H1 (cell line): ENCODE measurements around the gene APOL3. TPM values are rescaled to one million over a fixed set of nuclear protein-coding genes. Genes with fewer than 3 reads are reported as not detected.

Experiments
- ASH2L ChIP-seq: fragments of 200-600, 300-600 bp; sonication (generic); IDR thresholded peaks from one replicate; pipeline ENCODE4 v1.7.1; 2017; ENCODE audit warnings: low read length
- CBX8 ChIP-seq: fragments of 300-800, 300-1000 bp; sonication (generic); IDR thresholded peaks from 2 replicates; pipeline ENCODE4 v1.7.1; 2016; ENCODE audit warnings: low read depth, low read length, borderline replicate concordance
- FOSL1 ChIP-seq: IDR thresholded peaks from 2 replicates; pipeline ENCODE4 v1.6.1; 2011; ENCODE audit warnings: mild to moderate bottlenecking, low read depth, low read length, moderate library complexity; ENCODE audit not compliant: insufficient read depth
- GABPA ChIP-seq: IDR thresholded peaks from 2 replicates; pipeline ENCODE4 v1.6.1; 2011; ENCODE audit warnings: mild to moderate bottlenecking, low read length, moderate library complexity, borderline replicate concordance; ENCODE audit not compliant: insufficient read depth
- GTF2F1 ChIP-seq: IDR thresholded peaks from 2 replicates; pipeline ENCODE4 v1.6.1; 2012; ENCODE audit warnings: low read depth, low read length, improper control_type of control experiment, borderline replicate concordance
- POLR2A ChIP-seq, 2 experiments: IDR thresholded peaks; 1 replicate in 1 of 2; 2 replicates in 1 of 2; pipeline ENCODE4 v1.6.1; 2011; ENCODE audit warnings: low read depth in 2 of 2, low read length in 2 of 2, mild to moderate bottlenecking in 2 of 2; ENCODE audit errors: control extremely low read depth in 1 of 2
- SIN3A ChIP-seq, 2 experiments: IDR thresholded peaks in 1 of 2; conservative IDR thresholded peaks in 1 of 2; 2 replicates each; pipeline ENCODE4 v1.6.1; 2011 to 2012; ENCODE audit warnings: low read length in 2 of 2, improper control_type of control experiment in 1 of 2, low read depth in 1 of 2, mild to moderate bottlenecking in 1 of 2
- TAF1 ChIP-seq: IDR thresholded peaks from 2 replicates; pipeline ENCODE4 v1.6.1; 2011; ENCODE audit warnings: mild to moderate bottlenecking, low read depth, low read length
- polyA plus RNA-seq, 7 experiments: library from polyadenylated mRNA; depleted of rRNA in 3 of 7; stranded (reverse) in 5 of 7; unstranded in 2 of 7; fragments of >200 nt in 5 of 7; fragments of 200-250 nt in 2 of 7; gene quantifications; 1 replicate in 5 of 7; 2 replicates in 1 of 7; 4 replicates in 1 of 7; pipeline versions ENCODE4 v1.2.1 to v1.2.3, GENCODE V29; 2011 to 2013; ENCODE audit warnings: missing spikeins in 2 of 7, mixed read lengths in 2 of 7
- total RNA-seq: library from RNA; stranded (reverse); fragmentation: NEBNext Ultra II Directional; extraction: Animal tissue kit (Norgen Biotek cat#: 25700); gene quantifications from 2 replicates; pipeline ENCODE4 v1.2.1, GENCODE V29; 2021
- TF ChIP-seq, protein P1 (sequence below): fragments of 300-600 bp; sonication (generic); IDR thresholded peaks from 2 replicates; pipeline ENCODE4 v1.7.1; 2012; ENCODE audit warnings: low read length, moderate library complexity, mild to moderate bottlenecking, inconsistent platforms; ENCODE audit not compliant: insufficient replicate concordance

Gene APOL3
- total and polyA plus RNA-seq, 2 of the 8 experiments (the other 6 are each of a cell fraction or from before 2014, with no cell fraction given) = 0.12 TPM; not detected in 1

DNA sequence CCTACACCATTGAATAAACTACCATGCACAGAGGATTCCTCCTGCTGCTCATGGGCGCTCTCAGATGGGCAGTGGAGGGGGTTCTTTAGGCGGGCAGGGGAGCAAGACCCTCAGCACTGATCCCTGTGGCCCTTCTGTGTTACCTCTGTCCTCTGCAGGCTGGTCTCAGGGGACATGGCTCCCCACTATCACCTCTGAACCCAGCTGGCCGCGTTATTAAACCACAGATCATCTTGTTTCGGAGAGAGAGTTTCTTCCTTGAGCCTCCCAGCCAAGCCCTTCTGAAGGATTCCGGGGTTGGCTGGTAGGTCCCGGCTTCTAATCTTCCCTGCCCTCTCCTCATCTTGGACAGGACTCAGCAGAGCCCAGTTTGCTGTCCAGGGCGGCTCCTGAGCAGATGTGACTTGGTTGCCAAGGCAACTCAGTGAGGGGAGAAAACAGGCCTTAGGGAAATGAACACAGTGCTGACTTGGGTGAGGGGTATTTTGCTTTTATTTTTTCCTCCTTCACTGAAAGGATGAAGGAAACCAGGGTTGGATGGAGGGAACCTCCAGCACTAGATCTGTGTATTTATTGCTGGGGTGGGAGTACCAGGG, 13.3 kb downstream of the APOL3 start (continued):
- TF ChIP-seq, protein P1, sequence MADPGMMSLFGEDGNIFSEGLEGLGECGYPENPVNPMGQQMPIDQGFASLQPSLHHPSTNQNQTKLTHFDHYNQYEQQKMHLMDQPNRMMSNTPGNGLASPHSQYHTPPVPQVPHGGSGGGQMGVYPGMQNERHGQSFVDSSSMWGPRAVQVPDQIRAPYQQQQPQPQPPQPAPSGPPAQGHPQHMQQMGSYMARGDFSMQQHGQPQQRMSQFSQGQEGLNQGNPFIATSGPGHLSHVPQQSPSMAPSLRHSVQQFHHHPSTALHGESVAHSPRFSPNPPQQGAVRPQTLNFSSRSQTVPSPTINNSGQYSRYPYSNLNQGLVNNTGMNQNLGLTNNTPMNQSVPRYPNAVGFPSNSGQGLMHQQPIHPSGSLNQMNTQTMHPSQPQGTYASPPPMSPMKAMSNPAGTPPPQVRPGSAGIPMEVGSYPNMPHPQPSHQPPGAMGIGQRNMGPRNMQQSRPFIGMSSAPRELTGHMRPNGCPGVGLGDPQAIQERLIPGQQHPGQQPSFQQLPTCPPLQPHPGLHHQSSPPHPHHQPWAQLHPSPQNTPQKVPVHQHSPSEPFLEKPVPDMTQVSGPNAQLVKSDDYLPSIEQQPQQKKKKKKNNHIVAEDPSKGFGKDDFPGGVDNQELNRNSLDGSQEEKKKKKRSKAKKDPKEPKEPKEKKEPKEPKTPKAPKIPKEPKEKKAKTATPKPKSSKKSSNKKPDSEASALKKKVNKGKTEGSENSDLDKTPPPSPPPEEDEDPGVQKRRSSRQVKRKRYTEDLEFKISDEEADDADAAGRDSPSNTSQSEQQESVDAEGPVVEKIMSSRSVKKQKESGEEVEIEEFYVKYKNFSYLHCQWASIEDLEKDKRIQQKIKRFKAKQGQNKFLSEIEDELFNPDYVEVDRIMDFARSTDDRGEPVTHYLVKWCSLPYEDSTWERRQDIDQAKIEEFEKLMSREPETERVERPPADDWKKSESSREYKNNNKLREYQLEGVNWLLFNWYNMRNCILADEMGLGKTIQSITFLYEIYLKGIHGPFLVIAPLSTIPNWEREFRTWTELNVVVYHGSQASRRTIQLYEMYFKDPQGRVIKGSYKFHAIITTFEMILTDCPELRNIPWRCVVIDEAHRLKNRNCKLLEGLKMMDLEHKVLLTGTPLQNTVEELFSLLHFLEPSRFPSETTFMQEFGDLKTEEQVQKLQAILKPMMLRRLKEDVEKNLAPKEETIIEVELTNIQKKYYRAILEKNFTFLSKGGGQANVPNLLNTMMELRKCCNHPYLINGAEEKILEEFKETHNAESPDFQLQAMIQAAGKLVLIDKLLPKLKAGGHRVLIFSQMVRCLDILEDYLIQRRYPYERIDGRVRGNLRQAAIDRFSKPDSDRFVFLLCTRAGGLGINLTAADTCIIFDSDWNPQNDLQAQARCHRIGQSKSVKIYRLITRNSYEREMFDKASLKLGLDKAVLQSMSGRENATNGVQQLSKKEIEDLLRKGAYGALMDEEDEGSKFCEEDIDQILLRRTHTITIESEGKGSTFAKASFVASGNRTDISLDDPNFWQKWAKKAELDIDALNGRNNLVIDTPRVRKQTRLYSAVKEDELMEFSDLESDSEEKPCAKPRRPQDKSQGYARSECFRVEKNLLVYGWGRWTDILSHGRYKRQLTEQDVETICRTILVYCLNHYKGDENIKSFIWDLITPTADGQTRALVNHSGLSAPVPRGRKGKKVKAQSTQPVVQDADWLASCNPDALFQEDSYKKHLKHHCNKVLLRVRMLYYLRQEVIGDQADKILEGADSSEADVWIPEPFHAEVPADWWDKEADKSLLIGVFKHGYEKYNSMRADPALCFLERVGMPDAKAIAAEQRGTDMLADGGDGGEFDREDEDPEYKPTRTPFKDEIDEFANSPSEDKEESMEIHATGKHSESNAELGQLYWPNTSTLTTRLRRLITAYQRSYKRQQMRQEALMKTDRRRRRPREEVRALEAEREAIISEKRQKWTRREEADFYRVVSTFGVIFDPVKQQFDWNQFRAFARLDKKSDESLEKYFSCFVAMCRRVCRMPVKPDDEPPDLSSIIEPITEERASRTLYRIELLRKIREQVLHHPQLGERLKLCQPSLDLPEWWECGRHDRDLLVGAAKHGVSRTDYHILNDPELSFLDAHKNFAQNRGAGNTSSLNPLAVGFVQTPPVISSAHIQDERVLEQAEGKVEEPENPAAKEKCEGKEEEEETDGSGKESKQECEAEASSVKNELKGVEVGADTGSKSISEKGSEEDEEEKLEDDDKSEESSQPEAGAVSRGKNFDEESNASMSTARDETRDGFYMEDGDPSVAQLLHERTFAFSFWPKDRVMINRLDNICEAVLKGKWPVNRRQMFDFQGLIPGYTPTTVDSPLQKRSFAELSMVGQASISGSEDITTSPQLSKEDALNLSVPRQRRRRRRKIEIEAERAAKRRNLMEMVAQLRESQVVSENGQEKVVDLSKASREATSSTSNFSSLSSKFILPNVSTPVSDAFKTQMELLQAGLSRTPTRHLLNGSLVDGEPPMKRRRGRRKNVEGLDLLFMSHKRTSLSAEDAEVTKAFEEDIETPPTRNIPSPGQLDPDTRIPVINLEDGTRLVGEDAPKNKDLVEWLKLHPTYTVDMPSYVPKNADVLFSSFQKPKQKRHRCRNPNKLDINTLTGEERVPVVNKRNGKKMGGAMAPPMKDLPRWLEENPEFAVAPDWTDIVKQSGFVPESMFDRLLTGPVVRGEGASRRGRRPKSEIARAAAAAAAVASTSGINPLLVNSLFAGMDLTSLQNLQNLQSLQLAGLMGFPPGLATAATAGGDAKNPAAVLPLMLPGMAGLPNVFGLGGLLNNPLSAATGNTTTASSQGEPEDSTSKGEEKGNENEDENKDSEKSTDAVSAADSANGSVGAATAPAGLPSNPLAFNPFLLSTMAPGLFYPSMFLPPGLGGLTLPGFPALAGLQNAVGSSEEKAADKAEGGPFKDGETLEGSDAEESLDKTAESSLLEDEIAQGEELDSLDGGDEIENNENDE = no peak
- TF ChIP-seq TAF1 = no peak
- TF ChIP-seq GTF2F1 = no peak
- no peak for TF ChIP-seq CBX8
- TF ChIP-seq ASH2L = no peak
- no peak for TF ChIP-seq FOSL1
- TF ChIP-seq SIN3A (conservative IDR thresholded peaks at IDR 0.05 in 1 of 2, IDR thresholded peaks at IDR 0.05 in 1 of 2; ENCODE audit: low read depth in 1 of 2, low read length in 2 of 2) = no peak
- TF ChIP-seq GABPA = no peak
- no peak for TF ChIP-seq POLR2A (IDR thresholded peaks at IDR 0.05; ENCODE audit: control extremely low read depth in 1 of 2, low read depth in 2 of 2, low read length in 2 of 2)
